Adipocyte (in vitro differentiated cells): ENCODE measurements around the gene LRRC53.

Experiments
- DNase-seq: peaks from one replicate; pipeline ENCODE4 v3.0.0-alpha.2; 2015; ENCODE audit warnings: low read depth
- H3K27me3 ChIP-seq: replicated peaks from 2 replicates; pipeline ENCODE4 v1.7.0; 2013; ENCODE audit warnings: mild to moderate bottlenecking, low read length, moderate library complexity; ENCODE audit not compliant: control insufficient read depth, insufficient read depth
- H3K36me3 ChIP-seq: 2 replicates; pipeline ENCODE4 v1.7.0; 2013; ENCODE audit warnings: low read length, mild to moderate bottlenecking, moderate library complexity; ENCODE audit not compliant: control insufficient read depth, insufficient read depth, severe bottlenecking
- H3K4me1 ChIP-seq: 2 replicates; pipeline ENCODE4 v1.7.0; 2013; ENCODE audit warnings: mild to moderate bottlenecking, low read length, moderate library complexity; ENCODE audit not compliant: control insufficient read depth, insufficient read depth
- H3K4me3 ChIP-seq: 2 replicates; pipeline ENCODE4 v1.7.0; 2013; ENCODE audit warnings: mild to moderate bottlenecking, low read length, moderate library complexity
- H3K9ac ChIP-seq: 2 replicates; pipeline ENCODE4 v1.7.0; 2013; ENCODE audit warnings: mild to moderate bottlenecking, low read length, moderate library complexity
- H3K9me3 ChIP-seq: 2 replicates; pipeline ENCODE4 v1.7.0; 2013; ENCODE audit warnings: mild to moderate bottlenecking, low read length, moderate library complexity; ENCODE audit not compliant: control insufficient read depth

The LRRC53 gene

GRCh38 chr1:74512170-74512915 lies at the start of gene LRRC53:
Gene LRRC53, minus strand, starts transcription at chr1:74512611. Its CDS starts 29,262 bp downstream, at chr1:74483349.
- Histone ChIP-seq H3K27me3 (peaks cover 27% of the 10 kb centered on the region), H3K36me3 (no peaks in the 10 kb centered on the region), H3K9me3 (no peaks in the 10 kb centered on the region), H3K4me3 (no peak within 1 kb of the TSS), H3K9ac (no peak within 1 kb of the TSS), H3K4me1 (peaks cover 4% of the 10 kb centered on the region)
- DNase-seq: no peak

GRCh38 chr1:74549932-74550331 lies 37.5 kb upstream of the LRRC53 start:
- DNase-seq: no peak
- Histone ChIP-seq H3K9ac (no peak overlapping the region), H3K9me3 (peaks cover 4% of the 10 kb centered on the region), H3K36me3 (no peaks in the 10 kb centered on the region), H3K27me3 (peaks cover 10% of the 10 kb centered on the region), H3K4me3 (no peak overlapping the region), H3K4me1 (no peaks in the 10 kb centered on the region)

- H3K36me3 ChIP-seq: no peaks in the 10 kb centered on the region
- no peak overlapping the region for H3K9ac ChIP-seq
- no peaks in the 10 kb centered on the region for H3K4me1 ChIP-seq
- no peak for DNase-seq
- H3K4me3 ChIP-seq: no peak overlapping the region
- peaks cover 8% of the 10 kb centered on the region for H3K9me3 ChIP-seq
- H3K27me3 ChIP-seq: peaks cover 10% of the 10 kb centered on the region
Measured at GRCh38 chr1:74548961-74549750, 36.7 kb upstream of the LRRC53 start.

GRCh38 chr1:74545821-74546220 lies 33.4 kb upstream of the LRRC53 start:
- H3K9me3 ChIP-seq: peaks cover 8% of the 10 kb centered on the region
- no peaks in the 10 kb centered on the region for H3K36me3 ChIP-seq
- H3K27me3 ChIP-seq: peaks cover 10% of the 10 kb centered on the region
- no peaks in the 10 kb centered on the region for H3K4me1 ChIP-seq
- DNase-seq: no peak
- no peak overlapping the region for H3K9ac ChIP-seq
- no peak overlapping the region for H3K4me3 ChIP-seq

GRCh38 chr1:74534241-74534640 lies 21.8 kb upstream of the LRRC53 start:
- peak; percentile 31 for DNase-seq
- Histone ChIP-seq H3K27me3 (no peaks in the 10 kb centered on the region), H3K4me1 (peaks cover 6% of the 10 kb centered on the region), H3K4me3 (no peak overlapping the region), H3K36me3 (no peaks in the 10 kb centered on the region), H3K9ac (no peak overlapping the region), H3K9me3 (no peaks in the 10 kb centered on the region)

GRCh38 chr1:74531796-74532195 lies 19.4 kb upstream of the LRRC53 start:
- H3K36me3 ChIP-seq: no peaks in the 10 kb centered on the region
- no peaks in the 10 kb centered on the region for H3K9me3 ChIP-seq
- H3K27me3 ChIP-seq: peaks cover 10% of the 10 kb centered on the region
- no peak overlapping the region for H3K4me3 ChIP-seq
- no peak for DNase-seq
- no peak overlapping the region for H3K9ac ChIP-seq
- H3K4me1 ChIP-seq: peaks cover 6% of the 10 kb centered on the region

- no peak for DNase-seq
- H3K9me3 ChIP-seq: no peaks in the 10 kb centered on the region
- no peak overlapping the region for H3K4me3 ChIP-seq
- peaks cover 6% of the 10 kb centered on the region for H3K4me1 ChIP-seq
- H3K9ac ChIP-seq: no peak overlapping the region
- H3K36me3 ChIP-seq: no peaks in the 10 kb centered on the region
- H3K27me3 ChIP-seq: peaks cover 11% of the 10 kb centered on the region
Measured at GRCh38 chr1:74530892-74531291, 18.5 kb upstream of the LRRC53 start.

- peaks cover 11% of the 10 kb centered on the region for H3K27me3 ChIP-seq
- H3K4me1 ChIP-seq: no peaks in the 10 kb centered on the region
- H3K9me3 ChIP-seq: no peaks in the 10 kb centered on the region
Measured at GRCh38 chr1:74528123-74528522, 15.7 kb upstream of the LRRC53 start.

GRCh38 chr1:74526708-74527107 lies 14.3 kb upstream of the LRRC53 start:
- Histone ChIP-seq H3K9me3 (no peaks in the 10 kb centered on the region), H3K9ac (no peak overlapping the region), H3K36me3 (no peaks in the 10 kb centered on the region), H3K27me3 (peaks cover 14% of the 10 kb centered on the region), H3K4me1 (no peaks in the 10 kb centered on the region), H3K4me3 (no peak overlapping the region)
- no peak for DNase-seq

More at GRCh38 chr1:74528123-74528522, 15.7 kb upstream of the LRRC53 start:
- DNase-seq: no peak
- Histone ChIP-seq H3K36me3 (no peaks in the 10 kb centered on the region), H3K4me3 (no peak overlapping the region), H3K9ac (no peak overlapping the region)

GRCh38 chr1:74523873-74524480 lies 11.6 kb upstream of the LRRC53 start:
- no peaks in the 10 kb centered on the region for H3K36me3 ChIP-seq
- no peaks in the 10 kb centered on the region for H3K4me1 ChIP-seq
- H3K4me3 ChIP-seq: no peak overlapping the region
- no peaks in the 10 kb centered on the region for H3K9me3 ChIP-seq
- no peak for DNase-seq
- no peak overlapping the region for H3K9ac ChIP-seq
- peaks cover 17% of the 10 kb centered on the region for H3K27me3 ChIP-seq

- no peak overlapping the region for H3K4me3 ChIP-seq
- H3K27me3 ChIP-seq: peaks cover 10% of the 10 kb centered on the region
- no peaks in the 10 kb centered on the region for H3K36me3 ChIP-seq
- H3K9me3 ChIP-seq: no peaks in the 10 kb centered on the region
- no peak overlapping the region for H3K9ac ChIP-seq
- H3K4me1 ChIP-seq: no peaks in the 10 kb centered on the region
- no peak for DNase-seq
Measured at GRCh38 chr1:74522148-74522547, 9.7 kb upstream of the LRRC53 start.
